H1 (cell line): ENCODE measurements around the gene MEIS2.

Experiments
- BACH1 ChIP-seq: IDR thresholded peaks from 2 replicates; pipeline ENCODE4 v1.6.1; 2012; ENCODE audit warnings: low read length, improper control_type of control experiment
- BRCA1 ChIP-seq: IDR thresholded peaks from 2 replicates; pipeline ENCODE4 v1.6.1; 2012; ENCODE audit warnings: low read depth, low read length, improper control_type of control experiment
- CHD1 ChIP-seq: IDR thresholded peaks from 2 replicates; pipeline ENCODE4 v1.6.1; 2012; ENCODE audit warnings: low read depth, low read length, improper control_type of control experiment
- CREB1 ChIP-seq: IDR thresholded peaks from 2 replicates; pipeline ENCODE4 v1.6.1; 2012; ENCODE audit warnings: inconsistent platforms
- CTCF ChIP-seq, 3 experiments: IDR thresholded peaks; 1 replicate in 2 of 3; 2 replicates in 1 of 3; pipeline versions ENCODE4 v1.5.1 to v1.6.1; 2011; ENCODE audit warnings: low read length in 3 of 3, mild to moderate bottlenecking in 3 of 3, inconsistent platforms in 2 of 3, low read depth in 1 of 3, moderate library complexity in 1 of 3; ENCODE audit not compliant: insufficient read depth in 1 of 3; ENCODE audit errors: control extremely low read depth in 1 of 3
- EP300 ChIP-seq, 2 experiments: IDR thresholded peaks; 1 replicate in 1 of 2; 2 replicates in 1 of 2; pipeline ENCODE4 v1.6.1; 2011 to 2012; ENCODE audit warnings: low read depth in 2 of 2, low read length in 2 of 2, mild to moderate bottlenecking in 2 of 2, borderline replicate concordance in 1 of 2, inconsistent platforms in 1 of 2, moderate library complexity in 1 of 2
- FOSL1 ChIP-seq: IDR thresholded peaks from 2 replicates; pipeline ENCODE4 v1.6.1; 2011; ENCODE audit warnings: mild to moderate bottlenecking, low read depth, low read length, moderate library complexity; ENCODE audit not compliant: insufficient read depth
- HDAC2 ChIP-seq, 2 experiments: fragments of 300-600 bp in 1 of 2; sonication (generic) in 1 of 2; IDR thresholded peaks; 2 replicates each; pipeline ENCODE4 v1.6.1; 2011 to 2012; ENCODE audit warnings: low read depth in 2 of 2, low read length in 2 of 2, mild to moderate bottlenecking in 2 of 2, moderate library complexity in 2 of 2, borderline replicate concordance in 1 of 2, inconsistent platforms in 1 of 2
- JUN ChIP-seq: IDR thresholded peaks from 2 replicates; pipeline ENCODE4 v1.6.1; 2011; ENCODE audit warnings: low read depth, mild to moderate bottlenecking, improper control_type of control experiment, low read length
- KDM1A ChIP-seq: fragments of 200-600, 300-600 bp; sonication (generic); IDR thresholded peaks from 2 replicates; pipeline ENCODE4 v1.7.1; 2016; ENCODE audit warnings: mild to moderate bottlenecking, low read length, borderline replicate concordance
- POLR2AphosphoS5 ChIP-seq: IDR thresholded peaks from 2 replicates; pipeline ENCODE4 v1.6.1; 2011; ENCODE audit warnings: low read depth, low read length
- SP1 ChIP-seq: IDR thresholded peaks from 2 replicates; pipeline ENCODE4 v1.6.1; 2011; ENCODE audit warnings: low read depth, low read length
- TBP ChIP-seq: IDR thresholded peaks from 2 replicates; pipeline ENCODE4 v1.6.1; 2011; ENCODE audit warnings: low read depth, low read length, improper control_type of control experiment

GRCh38 chr15:36914466-36914865 lies 185.9 kb downstream of the MEIS2 start:
- TF ChIP-seq CTCF (IDR thresholded peaks at IDR 0.05; ENCODE audit: control extremely low read depth in 1 of 3, insufficient read depth in 1 of 3, low read depth in 1 of 3, low read length in 3 of 3) (no peak), BACH1 (no peak), EP300 (IDR thresholded peaks at IDR 0.05; ENCODE audit: borderline replicate concordance in 1 of 2, low read depth in 2 of 2, low read length in 2 of 2) (no peak), POLR2AphosphoS5 (no peak), JUN (no peak), TBP (no peak), HDAC2 (IDR thresholded peaks at IDR 0.05; ENCODE audit: borderline replicate concordance in 1 of 2, low read depth in 2 of 2, low read length in 2 of 2) (no peak), CHD1 (no peak), KDM1A (no peak), BRCA1 (no peak), FOSL1 (no peak), SP1 (no peak), CREB1 (no peak)
